Measurements from ENCODE around the gene ANKRD42. TPM values are rescaled to one million over a fixed set of nuclear protein-coding genes. Genes with fewer than 3 reads are reported as not detected.

Gene ANKRD42
- total and polyA plus RNA-seq, 2 donors (not counting 1 experiment from before 2014, with no cell fraction given) = 6.5 to 17.5 TPM

DNA sequence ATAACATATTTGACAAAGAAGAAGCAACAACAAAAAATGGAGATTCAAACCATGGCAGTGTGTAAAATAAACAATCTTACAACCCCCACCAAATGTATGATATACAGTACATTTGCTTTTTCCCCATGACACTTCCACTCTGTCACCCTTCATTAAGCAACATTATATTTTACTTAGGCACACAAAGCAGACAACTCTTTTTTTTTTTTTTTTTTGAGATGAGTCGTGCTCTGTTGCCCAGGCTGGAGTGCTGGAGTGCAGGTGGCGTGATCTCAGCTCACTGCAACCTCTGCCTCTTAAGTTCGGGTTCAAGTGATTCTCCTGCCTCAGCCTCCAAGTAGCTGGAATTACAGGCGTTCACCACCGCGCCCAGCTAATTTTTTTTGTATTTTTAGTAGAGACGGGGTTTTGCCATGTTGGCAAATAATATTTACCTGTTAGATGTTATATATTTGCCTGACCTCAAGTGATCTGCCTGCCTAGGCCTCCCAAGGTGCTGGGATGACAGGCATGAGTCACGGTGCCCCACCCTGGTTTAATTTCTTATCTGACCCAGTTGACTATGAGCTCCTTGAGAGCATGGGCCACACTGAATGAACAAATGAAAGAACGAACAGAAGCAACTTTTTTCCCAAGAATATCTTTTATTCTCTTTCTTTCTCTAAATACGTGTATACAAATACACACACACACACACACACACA, 42.1 kb upstream of the ANKRD42 start:
- Histone ChIP-seq H3K27ac (ENCODE audit: insufficient read depth, low read length) (no peak overlapping the region), H3K4me3 (replicated peaks in 1 of 4; ENCODE audit: control extremely low read depth in 1 of 4, insufficient read depth in 1 of 4, low read depth in 3 of 4, low read length in 4 of 4) (no peak overlapping the region), H3K9me3 (ENCODE audit: control insufficient read depth, insufficient read depth, low read depth, low read length) (no peaks in the 10 kb centered on the region), H3K36me3 (ENCODE audit: control insufficient read depth, insufficient read depth, low read length) (no peaks in the 10 kb centered on the region), H3K4me1 (ENCODE audit: control insufficient read depth, extremely low read depth, insufficient read depth, low read length) (no peaks in the 10 kb centered on the region), H3K27me3 (ENCODE audit: control insufficient read depth, insufficient read depth, low read length) (no peaks in the 10 kb centered on the region), H2AFZ (ENCODE audit: low read length) (no peak overlapping the region), H4K20me1 (ENCODE audit: control insufficient read depth, extremely low read depth, insufficient read depth, low read length) (no peaks in the 10 kb centered on the region), H3K9ac (ENCODE audit: insufficient read depth, low read length) (no peak overlapping the region), H3K4me2 (ENCODE audit: extremely low read depth, insufficient read depth, low read length) (no peak overlapping the region), H3K79me2 (ENCODE audit: control insufficient read depth, insufficient read depth, low read length) (no peaks in the 10 kb centered on the region)
- no peak for DNase-seq (ENCODE audit: low read depth in 2 of 2)
- no peak for TF ChIP-seq EZH2 (IDR thresholded peaks at IDR 0.05; ENCODE audit: low read length, missing control alignments)
- TF ChIP-seq, protein P1, sequence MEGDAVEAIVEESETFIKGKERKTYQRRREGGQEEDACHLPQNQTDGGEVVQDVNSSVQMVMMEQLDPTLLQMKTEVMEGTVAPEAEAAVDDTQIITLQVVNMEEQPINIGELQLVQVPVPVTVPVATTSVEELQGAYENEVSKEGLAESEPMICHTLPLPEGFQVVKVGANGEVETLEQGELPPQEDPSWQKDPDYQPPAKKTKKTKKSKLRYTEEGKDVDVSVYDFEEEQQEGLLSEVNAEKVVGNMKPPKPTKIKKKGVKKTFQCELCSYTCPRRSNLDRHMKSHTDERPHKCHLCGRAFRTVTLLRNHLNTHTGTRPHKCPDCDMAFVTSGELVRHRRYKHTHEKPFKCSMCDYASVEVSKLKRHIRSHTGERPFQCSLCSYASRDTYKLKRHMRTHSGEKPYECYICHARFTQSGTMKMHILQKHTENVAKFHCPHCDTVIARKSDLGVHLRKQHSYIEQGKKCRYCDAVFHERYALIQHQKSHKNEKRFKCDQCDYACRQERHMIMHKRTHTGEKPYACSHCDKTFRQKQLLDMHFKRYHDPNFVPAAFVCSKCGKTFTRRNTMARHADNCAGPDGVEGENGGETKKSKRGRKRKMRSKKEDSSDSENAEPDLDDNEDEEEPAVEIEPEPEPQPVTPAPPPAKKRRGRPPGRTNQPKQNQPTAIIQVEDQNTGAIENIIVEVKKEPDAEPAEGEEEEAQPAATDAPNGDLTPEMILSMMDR (conservative IDR thresholded peaks at IDR 0.05 in 1 of 2, IDR thresholded peaks at IDR 0.05 in 1 of 2; ENCODE audit: low read depth in 1 of 2, low read length in 2 of 2) = no peak

DNA sequence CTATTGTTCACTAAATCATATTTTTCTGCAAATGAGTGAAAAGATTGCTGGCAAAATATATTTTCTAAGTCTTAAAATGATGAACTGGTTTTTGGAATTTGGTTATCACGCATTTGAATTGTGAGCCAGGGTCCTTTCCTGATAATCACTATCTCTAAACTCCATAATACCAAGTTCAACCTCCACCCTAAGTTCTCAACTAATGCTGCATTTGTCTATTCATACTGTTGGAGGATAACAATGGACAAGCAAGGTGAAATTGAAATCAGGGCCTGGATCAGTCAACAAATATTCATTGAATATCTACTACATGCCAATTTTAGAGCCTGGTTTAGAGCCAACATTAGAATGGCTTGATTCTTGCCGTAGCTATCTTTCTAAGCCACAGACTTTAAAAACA, 41.2 kb upstream of the ANKRD42 start:
- Histone ChIP-seq H3K9me3 (ENCODE audit: control insufficient read depth, insufficient read depth, low read depth, low read length) (no peaks in the 10 kb centered on the region), H3K4me1 (ENCODE audit: control insufficient read depth, extremely low read depth, insufficient read depth, low read length) (no peaks in the 10 kb centered on the region), H3K27me3 (ENCODE audit: control insufficient read depth, insufficient read depth, low read length) (no peaks in the 10 kb centered on the region), H3K4me3 (replicated peaks in 1 of 4; ENCODE audit: control extremely low read depth in 1 of 4, insufficient read depth in 1 of 4, low read depth in 3 of 4, low read length in 4 of 4) (no peak overlapping the region), H3K36me3 (ENCODE audit: control insufficient read depth, insufficient read depth, low read length) (no peaks in the 10 kb centered on the region), H4K20me1 (ENCODE audit: control insufficient read depth, extremely low read depth, insufficient read depth, low read length) (no peaks in the 10 kb centered on the region), H3K79me2 (ENCODE audit: control insufficient read depth, insufficient read depth, low read length) (peaks cover 3% of the 10 kb centered on the region), H3K27ac (ENCODE audit: insufficient read depth, low read length) (no peak overlapping the region), H3K4me2 (ENCODE audit: extremely low read depth, insufficient read depth, low read length) (no peak overlapping the region), H2AFZ (ENCODE audit: low read length) (no peak overlapping the region), H3K9ac (ENCODE audit: insufficient read depth, low read length) (no peak overlapping the region)
- no peak for TF ChIP-seq EZH2 (IDR thresholded peaks at IDR 0.05; ENCODE audit: low read length, missing control alignments)
- TF ChIP-seq, protein P1 (conservative IDR thresholded peaks at IDR 0.05 in 1 of 2, IDR thresholded peaks at IDR 0.05 in 1 of 2; ENCODE audit: low read depth in 1 of 2, low read length in 2 of 2) = no peak
- DNase-seq (ENCODE audit: low read depth in 2 of 2) = no peak

DNA sequence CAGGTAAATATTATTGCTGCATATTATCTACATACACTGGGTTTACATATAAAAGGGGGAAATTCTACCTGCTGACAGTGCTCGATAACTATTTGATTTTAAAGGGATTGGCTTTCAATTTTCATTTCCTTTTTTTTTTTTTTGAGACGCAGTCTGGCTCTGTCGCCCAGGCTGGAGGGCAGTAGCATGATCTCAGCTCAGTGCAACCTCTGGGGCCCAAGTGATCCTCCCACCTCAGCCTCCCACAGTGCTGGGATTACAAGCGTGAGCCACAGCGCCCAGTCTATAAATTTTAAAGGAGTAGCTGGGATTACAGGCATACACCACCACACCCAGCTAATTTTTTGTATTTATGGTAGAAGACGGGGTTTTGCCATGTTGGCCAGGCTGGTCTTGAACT, 39.7 kb upstream of the ANKRD42 start:
- no peaks in the 10 kb centered on the region for H3K9me3 ChIP-seq (ENCODE audit: control insufficient read depth, insufficient read depth, low read depth, low read length)
- no peak for DNase-seq (ENCODE audit: low read depth in 2 of 2)
- H3K4me2 ChIP-seq (ENCODE audit: extremely low read depth, insufficient read depth, low read length) = no peak overlapping the region
- no peaks in the 10 kb centered on the region for H3K4me1 ChIP-seq (ENCODE audit: control insufficient read depth, extremely low read depth, insufficient read depth, low read length)
- H2AFZ ChIP-seq (ENCODE audit: low read length) = no peak overlapping the region
- peaks cover 5% of the 10 kb centered on the region for H4K20me1 ChIP-seq (ENCODE audit: control insufficient read depth, extremely low read depth, insufficient read depth, low read length)
- peaks cover 18% of the 10 kb centered on the region for H3K79me2 ChIP-seq (ENCODE audit: control insufficient read depth, insufficient read depth, low read length)
- H3K27me3 ChIP-seq (ENCODE audit: control insufficient read depth, insufficient read depth, low read length) = no peaks in the 10 kb centered on the region
- TF ChIP-seq, protein P1 (conservative IDR thresholded peaks at IDR 0.05 in 1 of 2, IDR thresholded peaks at IDR 0.05 in 1 of 2; ENCODE audit: low read depth in 1 of 2, low read length in 2 of 2) = no peak
- no peak for TF ChIP-seq EZH2 (IDR thresholded peaks at IDR 0.05; ENCODE audit: low read length, missing control alignments)
- H3K36me3 ChIP-seq (ENCODE audit: control insufficient read depth, insufficient read depth, low read length) = no peaks in the 10 kb centered on the region
- no peak overlapping the region for H3K27ac ChIP-seq (ENCODE audit: insufficient read depth, low read length)
- no peak overlapping the region for H3K9ac ChIP-seq (ENCODE audit: insufficient read depth, low read length)
- H3K4me3 ChIP-seq (replicated peaks in 1 of 4; ENCODE audit: control extremely low read depth in 1 of 4, insufficient read depth in 1 of 4, low read depth in 3 of 4, low read length in 4 of 4) = no peak overlapping the region
